Measurements from ENCODE around the gene ALPL.

- no peak for TF ChIP-seq POLR2A (IDR thresholded peaks at IDR 0.05)
- TF ChIP-seq, protein P1, sequence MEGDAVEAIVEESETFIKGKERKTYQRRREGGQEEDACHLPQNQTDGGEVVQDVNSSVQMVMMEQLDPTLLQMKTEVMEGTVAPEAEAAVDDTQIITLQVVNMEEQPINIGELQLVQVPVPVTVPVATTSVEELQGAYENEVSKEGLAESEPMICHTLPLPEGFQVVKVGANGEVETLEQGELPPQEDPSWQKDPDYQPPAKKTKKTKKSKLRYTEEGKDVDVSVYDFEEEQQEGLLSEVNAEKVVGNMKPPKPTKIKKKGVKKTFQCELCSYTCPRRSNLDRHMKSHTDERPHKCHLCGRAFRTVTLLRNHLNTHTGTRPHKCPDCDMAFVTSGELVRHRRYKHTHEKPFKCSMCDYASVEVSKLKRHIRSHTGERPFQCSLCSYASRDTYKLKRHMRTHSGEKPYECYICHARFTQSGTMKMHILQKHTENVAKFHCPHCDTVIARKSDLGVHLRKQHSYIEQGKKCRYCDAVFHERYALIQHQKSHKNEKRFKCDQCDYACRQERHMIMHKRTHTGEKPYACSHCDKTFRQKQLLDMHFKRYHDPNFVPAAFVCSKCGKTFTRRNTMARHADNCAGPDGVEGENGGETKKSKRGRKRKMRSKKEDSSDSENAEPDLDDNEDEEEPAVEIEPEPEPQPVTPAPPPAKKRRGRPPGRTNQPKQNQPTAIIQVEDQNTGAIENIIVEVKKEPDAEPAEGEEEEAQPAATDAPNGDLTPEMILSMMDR (IDR thresholded peaks at IDR 0.05): no peak
These were observed 17.5 kb upstream of the ALPL start for GRCh38 chr1:21491488-21492355.

Data from breast epithelium (tissue), 3 donors.